A549 (cell line): ENCODE results near the gene XPR1.

Experiments used
- CTCF ChIP-seq: fragments of >200 bp; sonication (Bioruptor Twin); formaldehyde crosslinking; IDR thresholded peaks from 3 replicates; pipeline ENCODE4 v1.5.1; 2016
- ELK1 ChIP-seq: fragments of 150-350 bp; IDR thresholded peaks from 2 replicates; pipeline ENCODE4 v1.6.1; 2014; ENCODE audit warnings: low read depth, mild to moderate bottlenecking, low read length
- EP300 ChIP-seq, 2 experiments: fragments of >200 bp; sonication (Bioruptor Twin); formaldehyde crosslinking; IDR thresholded peaks; 2 replicates in 1 of 2; 3 replicates in 1 of 2; pipeline ENCODE4 v1.6.1; 2016 to 2017
- FOSL2 ChIP-seq, 2 experiments: fragments of 450-650 bp in 1 of 2; fragments of >200 bp in 1 of 2; sonication (Bioruptor Twin) in 1 of 2; formaldehyde crosslinking; IDR thresholded peaks; 2 replicates each; pipeline versions ENCODE4 v1.5.0 to v1.6.1; 2016 to 2020; ENCODE audit warnings: mild to moderate bottlenecking in 1 of 2, moderate library complexity in 1 of 2
- JUN ChIP-seq, 2 experiments: fragments of >200 bp; sonication (Bioruptor Twin); formaldehyde crosslinking; IDR thresholded peaks; 2 replicates in 1 of 2; 3 replicates in 1 of 2; pipeline ENCODE4 v1.6.1; 2016 to 2017
- POLR2A ChIP-seq: IDR thresholded peaks from 2 replicates; pipeline ENCODE4 v1.6.1; 2012; ENCODE audit warnings: mild to moderate bottlenecking, low read length
- RAD21 ChIP-seq, 2 experiments: fragments of >200 bp in 1 of 2; sonication (Bioruptor Twin) in 1 of 2; formaldehyde crosslinking in 1 of 2; IDR thresholded peaks in 1 of 2; conservative IDR thresholded peaks in 1 of 2; 2 replicates in 1 of 2; 3 replicates in 1 of 2; pipeline ENCODE4 v1.6.1; 2012 to 2018; ENCODE audit warnings: inconsistent platforms in 1 of 2
- SMC3 ChIP-seq: fragments of >200 bp; sonication (Bioruptor Twin); formaldehyde crosslinking; IDR thresholded peaks from 3 replicates; pipeline ENCODE4 v1.6.1; 2018; ENCODE audit warnings: inconsistent platforms
- TP53 ChIP-seq: fragments of 250-450 bp; sonication (Bioruptor Pico); IDR thresholded peaks from 2 replicates; pipeline ENCODE4 v1.5.0; 2021; ENCODE audit warnings: mild to moderate bottlenecking, moderate library complexity

GRCh38 chr1:180886338-180886737, 254.5 kb downstream of the XPR1 start:
- TF ChIP-seq TP53 (no peak), FOSL2 (IDR thresholded peaks at IDR 0.05) (no peak), FOSL2 (CRISPR knock-in tag; IDR thresholded peaks at IDR 0.05) (no peak), SMC3 (no peak), CTCF (no peak), ELK1 (no peak), EP300 (IDR thresholded peaks at IDR 0.05) (no peak), POLR2A (no peak), JUN (IDR thresholded peaks at IDR 0.05) (no peak), RAD21 (conservative IDR thresholded peaks at IDR 0.05 in 1 of 2, IDR thresholded peaks at IDR 0.05 in 1 of 2) (no peak)
